Hepatic stellate cell (primary cell): ENCODE results near the gene WTAP.
A peak's percentile ranks its signal among the peaks of the same experiment; 100 is the strongest.
"Not testable (repeated sequence)": the region's sequence is repeated elsewhere in the genome, so short reads cannot be mapped to it uniquely, and the experiment has no call there.

Experiments
- DNase-seq: peaks from one replicate; pipeline ENCODE4 v3.0.0; 2011; ENCODE audit warnings: low spot score

Gene WTAP

GRCh38 chr6:159726918-159727716 is at the start of gene WTAP:
Gene WTAP, plus strand, starts transcription at chr6:159727506. Its CDS starts 8,760 bp downstream, at chr6:159736266.
- peak; percentile 88 for DNase-seq

DNA sequence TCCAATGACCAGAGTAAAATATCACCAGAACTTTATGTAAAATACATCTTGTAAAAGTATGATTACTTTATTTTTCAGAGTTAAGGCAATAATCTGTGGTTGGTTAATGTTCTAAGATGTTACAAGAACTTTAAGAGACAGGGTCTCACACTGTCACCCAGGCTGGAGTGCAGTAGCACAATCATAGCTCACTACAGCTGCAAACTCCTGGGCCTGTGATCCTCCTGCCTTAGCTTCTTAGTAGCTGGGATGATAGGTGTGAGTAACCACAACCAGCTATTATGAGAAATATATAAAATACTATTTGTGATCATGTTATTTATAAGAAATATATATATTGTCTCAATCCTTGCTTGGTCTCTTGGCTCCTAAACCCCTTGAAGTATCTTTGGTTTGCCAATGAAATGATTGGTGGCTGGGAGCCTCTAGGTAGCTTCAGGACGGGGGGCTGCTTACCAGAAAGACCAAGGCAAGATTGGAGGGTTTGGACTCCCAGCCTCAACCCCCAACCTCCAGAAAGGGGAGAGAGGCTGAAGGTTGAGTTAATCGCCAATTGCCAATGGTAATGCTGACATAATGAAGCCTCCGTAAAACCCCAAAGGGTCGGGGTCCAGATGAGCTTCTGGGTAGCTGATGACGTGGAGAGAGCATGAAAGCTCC is 49.7 kb upstream of the WTAP start:
- DNase-seq, result no peak

GRCh38 chr6:159678574-159678973 is 48.7 kb upstream of the WTAP start:
- no peak for DNase-seq

DNA sequence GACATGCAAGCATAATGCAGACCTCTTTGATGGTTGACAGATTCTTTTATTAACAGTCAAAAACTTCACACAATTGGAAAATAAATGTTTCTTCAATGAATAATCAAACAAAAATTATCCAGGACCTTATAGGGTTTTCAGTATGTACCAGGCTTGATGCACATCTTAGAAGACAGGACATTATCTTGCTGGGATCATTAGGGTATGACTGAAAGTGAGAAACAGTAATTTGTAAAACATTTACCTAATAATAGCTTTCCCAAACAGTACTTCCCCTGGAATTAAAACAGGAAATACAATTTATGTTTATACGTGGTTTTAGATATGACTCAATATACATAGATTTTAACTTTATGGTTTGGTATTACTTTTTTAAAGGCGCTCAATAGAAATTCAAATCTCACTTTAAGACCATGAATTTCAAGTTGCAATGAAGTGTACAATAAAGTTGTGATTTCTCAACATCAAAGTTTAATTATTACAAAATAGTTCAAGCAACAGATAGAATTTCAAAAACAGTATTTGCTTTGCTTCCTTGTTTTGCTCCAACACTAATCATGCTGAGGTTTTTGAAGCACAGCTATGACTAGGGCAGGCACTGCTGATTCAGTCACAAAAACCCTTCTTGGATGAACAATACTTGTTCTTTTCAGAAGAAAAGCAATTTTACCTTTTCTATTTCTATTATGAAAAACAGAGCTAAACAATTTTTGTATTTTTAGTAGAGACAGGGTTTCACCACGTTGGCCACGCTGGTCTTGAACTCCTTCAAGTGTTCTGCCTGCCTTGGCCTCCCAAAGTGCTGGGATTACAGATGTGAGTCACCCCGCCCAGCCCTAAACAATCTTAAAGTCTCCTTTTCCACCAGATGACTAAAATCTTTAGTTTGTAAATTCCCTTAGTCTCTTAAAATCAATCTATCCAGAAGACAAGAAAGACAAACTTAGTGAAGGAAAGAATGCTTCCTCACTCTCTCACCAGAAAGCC is 47.9 kb upstream of the WTAP start:
- DNase-seq, result no peak

DNA sequence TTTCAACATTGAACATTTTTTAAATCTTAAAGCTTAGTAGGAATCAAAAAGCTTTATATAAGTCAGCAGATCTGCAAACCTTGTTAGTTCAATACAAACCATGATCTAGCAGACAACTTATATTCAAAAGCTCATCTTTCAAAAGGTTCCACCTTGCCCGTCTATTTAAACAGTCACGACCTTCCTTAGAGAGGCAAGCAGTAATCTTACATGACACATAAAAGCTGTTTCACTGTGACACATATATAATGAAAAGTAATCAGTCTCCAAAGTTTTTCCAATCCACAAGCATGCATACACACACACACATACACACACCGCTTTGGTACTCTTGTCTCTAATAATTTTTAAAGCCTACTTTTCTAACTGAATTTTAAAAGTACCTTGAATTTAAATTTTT is 47.2 kb upstream of the WTAP start:
- no peak for DNase-seq

DNA sequence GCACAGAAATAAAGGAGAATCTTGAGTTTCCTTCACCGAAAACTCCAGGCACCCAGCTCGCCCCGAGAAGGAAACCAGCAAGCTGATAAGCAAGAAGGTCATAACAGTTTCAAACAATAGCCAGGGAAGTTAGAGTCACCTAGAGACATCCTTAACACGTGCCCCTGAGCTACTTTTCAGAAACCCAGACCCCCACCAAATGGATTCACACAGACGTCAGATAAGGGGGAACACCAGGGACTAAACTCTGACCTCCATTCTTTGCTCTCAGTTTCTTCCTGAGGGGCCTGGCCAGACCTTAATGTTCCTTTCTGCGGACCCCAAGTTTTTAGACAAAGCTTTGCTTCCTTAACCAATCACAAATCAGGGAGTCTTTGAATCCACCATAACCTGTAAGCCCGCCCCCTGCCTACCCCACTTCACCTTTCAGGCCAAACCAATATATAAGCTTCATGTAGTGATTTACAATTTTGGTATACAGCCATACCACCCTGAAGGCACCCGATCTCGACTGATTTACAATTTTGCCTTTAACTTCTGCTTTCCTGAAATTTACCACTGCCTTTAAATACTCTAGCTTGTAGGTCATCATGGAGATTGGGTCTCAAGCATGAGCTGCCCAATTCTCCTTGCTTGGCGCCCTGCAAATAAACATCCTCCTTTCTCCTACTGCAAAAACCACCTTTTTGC is 46.0 kb upstream of the WTAP start:
- no peak for DNase-seq

DNA sequence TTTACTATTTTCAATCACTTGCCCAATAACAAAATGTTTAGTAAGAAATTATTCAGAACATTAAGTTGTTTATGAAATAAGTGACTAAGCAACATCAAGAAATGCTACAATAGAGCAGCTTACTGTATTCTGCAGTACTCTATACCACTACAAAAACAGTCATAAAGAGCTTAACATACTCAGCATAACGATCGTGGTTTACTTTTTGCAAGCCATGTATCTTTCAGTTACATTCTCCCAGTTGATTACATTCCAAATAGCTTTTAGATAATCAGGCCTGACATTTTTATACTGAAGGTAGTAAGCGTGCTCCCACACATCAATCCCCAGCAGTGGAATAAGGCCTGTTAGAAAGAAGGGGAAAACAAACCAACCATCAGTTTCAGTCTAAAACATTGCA is 45.0 kb upstream of the WTAP start:
- DNase-seq, result no peak

DNA sequence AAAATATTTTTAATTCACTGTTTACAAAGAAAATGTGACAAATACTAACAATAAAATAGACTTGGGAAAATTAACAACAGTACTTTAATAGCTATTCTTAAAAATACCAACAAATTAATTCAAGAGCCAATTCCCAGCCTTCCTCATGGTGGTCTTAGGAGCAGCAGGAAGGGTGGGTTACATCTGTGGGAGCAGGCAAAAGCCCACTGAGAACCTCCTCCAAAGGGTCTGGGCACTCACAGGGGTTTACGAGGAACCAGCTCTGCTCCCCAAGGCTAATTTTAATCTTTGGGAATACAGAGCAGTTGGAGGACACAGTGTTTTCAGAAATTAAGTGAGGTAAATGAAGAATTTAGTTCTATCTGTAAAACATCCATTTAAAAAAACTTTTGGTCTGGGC is 44.5 kb upstream of the WTAP start:
- no peak for DNase-seq

DNA sequence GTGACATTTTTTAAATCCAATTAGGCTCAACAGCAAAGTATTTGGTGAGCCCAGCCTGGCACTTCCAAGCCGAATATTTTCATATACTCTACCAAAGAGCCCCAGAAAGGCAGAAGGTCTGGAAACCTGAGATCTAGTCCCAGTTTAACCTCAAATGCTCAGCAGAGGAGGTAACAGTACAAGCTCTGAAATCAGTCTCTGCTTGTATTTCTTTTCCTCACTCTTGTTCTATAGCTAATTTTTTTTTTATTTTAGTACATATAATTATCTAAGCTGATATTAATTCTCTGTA is 43.3 kb upstream of the WTAP start:
- DNase-seq, result no peak

DNA sequence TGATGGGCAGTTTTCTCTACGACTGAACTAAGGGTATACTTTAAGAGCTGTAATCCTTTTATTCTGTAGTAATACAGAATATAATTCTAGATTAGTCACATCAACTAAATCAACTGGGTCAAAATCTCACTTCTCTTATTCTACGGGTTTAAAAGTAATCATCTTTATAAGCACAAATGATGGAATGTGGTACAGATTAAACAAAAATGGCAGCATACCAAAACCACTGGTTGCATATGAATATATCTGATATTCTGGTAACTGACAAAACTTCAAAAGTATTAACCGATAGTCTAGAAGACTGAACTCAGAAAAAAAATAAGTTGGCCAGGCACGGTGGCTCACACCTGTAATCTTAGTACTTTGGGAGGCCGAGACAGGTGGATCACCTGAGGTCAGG is 41.3 kb upstream of the WTAP start:
- DNase-seq, result no peak

GRCh38 chr6:159686703-159687102 is 40.6 kb upstream of the WTAP start:
- DNase-seq, result no peak

DNA sequence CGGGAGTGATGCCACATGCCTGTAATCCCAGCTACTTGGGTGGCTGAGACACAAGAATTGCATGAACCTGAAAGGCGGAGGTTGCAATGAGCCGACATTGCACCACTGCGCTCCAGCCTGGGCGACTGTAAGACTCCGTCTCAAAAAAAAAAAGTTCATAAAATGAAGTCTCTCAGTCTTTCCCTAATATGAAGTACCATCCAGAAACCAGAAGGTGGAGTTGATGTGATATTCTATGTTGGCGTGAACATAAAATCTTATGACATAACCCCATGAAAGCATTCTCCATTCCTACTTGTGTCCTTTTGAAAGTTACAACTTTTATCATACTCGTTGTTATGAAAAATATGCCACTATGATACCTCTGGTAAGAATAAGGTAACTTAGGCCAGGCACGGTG is 40.0 kb upstream of the WTAP start:
- no peak for DNase-seq

DNA sequence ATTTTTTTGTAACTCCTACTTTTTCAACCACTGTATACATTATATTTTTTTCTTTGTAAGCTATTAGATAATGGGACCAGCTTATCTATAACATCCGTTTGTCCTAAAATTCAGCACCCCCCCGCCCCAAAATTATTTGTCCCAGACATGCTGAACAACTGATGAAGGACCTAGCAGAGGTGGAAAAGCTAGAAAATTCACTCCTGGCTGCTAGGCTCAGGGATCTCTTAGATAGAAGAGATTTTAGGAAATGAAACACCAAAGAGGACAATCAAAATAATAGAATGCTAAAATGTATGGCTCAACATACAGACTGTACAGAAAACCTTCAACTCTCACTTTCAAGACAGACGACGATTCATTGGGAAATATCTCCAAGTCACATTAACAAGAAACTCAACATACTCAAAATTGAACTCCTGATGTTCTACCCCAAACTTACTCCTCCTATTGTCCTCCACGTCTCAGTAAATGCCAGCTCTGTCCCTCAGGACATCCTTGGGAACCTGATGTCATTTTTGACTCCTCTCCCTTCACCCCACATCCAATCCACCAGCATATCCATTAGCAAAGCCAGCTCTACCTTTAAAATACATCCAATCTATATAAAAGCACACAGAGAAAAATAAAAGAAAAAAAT is 38.9 kb upstream of the WTAP start:
- no peak for DNase-seq

DNA sequence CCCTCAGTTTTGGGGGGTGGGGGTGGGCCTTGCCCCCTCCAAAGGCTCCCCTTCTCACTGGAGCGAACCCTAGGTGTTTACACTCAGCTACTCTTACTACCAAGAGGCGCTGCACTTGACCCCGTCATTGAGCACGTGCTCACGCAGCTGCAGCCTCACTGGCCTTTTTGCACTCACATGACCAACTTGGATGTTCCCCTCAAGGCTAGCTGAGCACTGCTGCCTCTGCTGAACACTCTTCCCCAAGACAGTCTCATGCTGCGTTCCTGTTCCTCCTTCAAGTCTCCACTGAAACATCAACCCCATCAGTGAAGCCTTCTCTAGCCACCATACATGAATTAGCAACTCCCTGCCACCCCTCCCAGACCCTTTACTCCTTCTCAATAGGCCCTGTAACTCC is 38.3 kb upstream of the WTAP start:
- DNase-seq, result no peak

GRCh38 chr6:159690135-159690534 is 37.2 kb upstream of the WTAP start:
- not testable (repeated sequence) for DNase-seq

- peak; percentile 58 for DNase-seq
Observed at GRCh38 chr6:159691133-159691962, 36.0 kb upstream of the WTAP start.

DNA sequence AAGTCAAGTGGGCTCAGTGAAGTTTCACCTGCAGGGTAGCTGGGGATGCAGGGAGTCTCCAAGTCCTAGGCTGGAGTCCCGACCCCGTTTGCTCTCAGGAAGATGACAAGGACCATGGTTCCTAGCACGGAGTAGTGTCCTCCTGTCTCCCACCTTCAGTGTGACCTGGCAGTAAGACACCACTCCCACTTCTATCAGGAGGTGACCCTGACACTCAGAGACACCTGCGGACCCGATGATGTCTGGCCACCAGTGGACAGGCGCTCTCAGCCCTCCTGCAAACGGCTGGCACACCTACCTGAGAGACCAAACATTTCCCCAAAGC is 35.4 kb upstream of the WTAP start:
- no peak for DNase-seq

GRCh38 chr6:159692303-159693127 is 34.8 kb upstream of the WTAP start:
- peak; percentile 36 for DNase-seq

GRCh38 chr6:159693128-159693893 is 34.0 kb upstream of the WTAP start, which contains the start of gene SOD2:
Gene SOD2, minus strand, starts transcription at chr6:159693241. Its CDS starts 74 bp downstream, at chr6:159693167.
- DNase-seq, result peak; percentile 88
